Breast epithelium (tissue), 4 donors: Measurements from ENCODE around the gene IFT57. TPM values are rescaled to one million over a fixed set of nuclear protein-coding genes. Genes with fewer than 3 reads are reported as not detected.

Source experiments
- DNase-seq, 2 donors: peaks; one replicate each; pipeline ENCODE4 v3.0.0-alpha.2; 2019; ENCODE audit warnings: low spot score in 2 of 2
- H3K27ac ChIP-seq, 2 donors: fragments of 200-600 bp; sonication (generic) in 1 of 2; one replicate each; pipeline ENCODE4 v1.5.1; 2016 to 2019; ENCODE audit warnings: mild to moderate bottlenecking in 1 of 2
- H3K27me3 ChIP-seq, 2 donors: fragments of 200-600 bp; sonication (generic) in 1 of 2; one replicate each; pipeline versions ENCODE4 v1.5.1 to v1.6.0; 2017 to 2019; ENCODE audit warnings: control low read depth in 1 of 2, mild to moderate bottlenecking in 1 of 2
- H3K36me3 ChIP-seq: fragments of 200-600 bp; one replicate; pipeline ENCODE4 v1.5.1; 2019
- H3K4me1 ChIP-seq, 2 donors: fragments of 200-600 bp; sonication (generic); one replicate each; pipeline ENCODE4 v1.5.1; 2016 to 2019; ENCODE audit warnings: control low read depth in 1 of 2
- H3K4me3 ChIP-seq, 3 donors: fragments of 200-600 bp; sonication (generic); 1 replicate in 2 of 3; 2 replicates in 1 of 3; pipeline ENCODE4 v1.5.1; 2016 to 2019; ENCODE audit warnings: mild to moderate bottlenecking in 3 of 3, moderate library complexity in 2 of 3
- H3K9me3 ChIP-seq, 2 donors: fragments of 200-600 bp; sonication (generic) in 1 of 2; one replicate each; pipeline ENCODE4 v1.5.1; 2016 to 2019; ENCODE audit warnings: control low read depth in 1 of 2
- CTCF ChIP-seq, 3 donors: fragments of 450-650 bp; IDR thresholded peaks; one replicate each; pipeline ENCODE4 v1.5.1; 2016 to 2017; ENCODE audit warnings: antibody characterized with exemption in 3 of 3, mild to moderate bottlenecking in 3 of 3, moderate library complexity in 3 of 3
- POLR2A ChIP-seq: fragments of 450-650 bp; IDR thresholded peaks from one replicate; pipeline ENCODE4 v1.6.1; 2016; ENCODE audit warnings: antibody characterized with exemption, mild to moderate bottlenecking, moderate library complexity
- POLR2AphosphoS5 ChIP-seq, 3 donors: sonication (generic); formaldehyde crosslinking; IDR thresholded peaks; one replicate each; pipeline ENCODE4 v1.6.1; 2017; ENCODE audit warnings: antibody characterized with exemption in 3 of 3
- intact Hi-C: fragments of 100-400 bp; cut with DNase I; formaldehyde crosslinking; loops from one replicate; pipeline ENCODE4 v1.15.1; 2023; ENCODE audit warnings: low total_unique reads
- total RNA-seq, 3 donors: library from RNA; depleted of rRNA; stranded (reverse); fragments of >200 nt; gene quantifications; one replicate each; pipeline ENCODE4 v1.1.0, GENCODE V29; 2016

IFT57 gene
- total RNA-seq, 3 donors from 2014 or later: 44.2 to 74.2 (median 68.5) TPM

- H3K4me1 ChIP-seq: no peaks in the 10 kb centered on the region
- no peaks in the 10 kb centered on the region for H3K36me3 ChIP-seq
- no peak for DNase-seq
- no peak overlapping the region for H3K4me3 ChIP-seq
- H3K9me3 ChIP-seq: no peaks in the 10 kb centered on the region
- intact Hi-C loops: no loop called here
- no peak overlapping the region for H3K27ac ChIP-seq
- H3K27me3 ChIP-seq: no peaks in the 10 kb centered on the region
- no peak for TF ChIP-seq CTCF (IDR thresholded peaks at IDR 0.05)
- TF ChIP-seq POLR2AphosphoS5 (IDR thresholded peaks at IDR 0.05): no peak
- no peak for TF ChIP-seq POLR2A
Observed at GRCh38 chr3:108241721-108242120, 19.5 kb upstream of the IFT57 start.

GRCh38 chr3:108241146-108241545, 18.9 kb upstream of the IFT57 start:
- Histone ChIP-seq H3K36me3 (no peaks in the 10 kb centered on the region), H3K27ac (no peak overlapping the region), H3K27me3 (no peaks in the 10 kb centered on the region), H3K9me3 (no peaks in the 10 kb centered on the region), H3K4me3 (no peak overlapping the region), H3K4me1 (no peaks in the 10 kb centered on the region)
- intact Hi-C loops: no loop called here
- no peak for DNase-seq
- TF ChIP-seq POLR2AphosphoS5 (IDR thresholded peaks at IDR 0.05) (no peak), CTCF (IDR thresholded peaks at IDR 0.05) (no peak), POLR2A (no peak)

GRCh38 chr3:108239082-108239481, 16.9 kb upstream of the IFT57 start:
- no peak overlapping the region for H3K4me3 ChIP-seq
- H3K4me1 ChIP-seq: no peaks in the 10 kb centered on the region
- H3K9me3 ChIP-seq: no peaks in the 10 kb centered on the region
- no peak for TF ChIP-seq POLR2AphosphoS5 (IDR thresholded peaks at IDR 0.05)
- no peak for TF ChIP-seq POLR2A
- no peak for TF ChIP-seq CTCF (IDR thresholded peaks at IDR 0.05)
- intact Hi-C loops: no loop called here
- DNase-seq: no peak
- no peaks in the 10 kb centered on the region for H3K27me3 ChIP-seq
- no peak overlapping the region for H3K27ac ChIP-seq
- H3K36me3 ChIP-seq: no peaks in the 10 kb centered on the region

- Histone ChIP-seq H3K36me3 (no peaks in the 10 kb centered on the region), H3K9me3 (no peaks in the 10 kb centered on the region), H3K4me3 (no peak overlapping the region), H3K4me1 (no peaks in the 10 kb centered on the region), H3K27me3 (no peaks in the 10 kb centered on the region), H3K27ac (no peak overlapping the region)
- intact Hi-C loops: no loop called here
- no peak for TF ChIP-seq POLR2A
- no peak for TF ChIP-seq POLR2AphosphoS5 (IDR thresholded peaks at IDR 0.05)
- no peak for TF ChIP-seq CTCF (IDR thresholded peaks at IDR 0.05)
- no peak for DNase-seq
Observed at GRCh38 chr3:108235290-108235689, 13.1 kb upstream of the IFT57 start.

- TF ChIP-seq CTCF (IDR thresholded peaks at IDR 0.05): no peak
- intact Hi-C loops: loop anchor here (5.0 kb wide), 1 partner anchor 272 kb away; no protein-coding TSS in a partner anchor
- no peak for DNase-seq
Observed at GRCh38 chr3:108234387-108234957, 12.2 kb upstream of the IFT57 start.

More at GRCh38 chr3:108234387-108234957, 12.2 kb upstream of the IFT57 start:
- Histone ChIP-seq H3K27me3 (no peaks in the 10 kb centered on the region), H3K4me3 (no peak overlapping the region), H3K36me3 (no peaks in the 10 kb centered on the region), H3K27ac (no peak overlapping the region), H3K4me1 (no peaks in the 10 kb centered on the region), H3K9me3 (no peaks in the 10 kb centered on the region)
